Measurements from ENCODE around the gene TERT. TPM values are rescaled to one million over a fixed set of nuclear protein-coding genes. Genes with fewer than 3 reads are reported as not detected.

Gene TERT
- total and polyA plus RNA-seq, 10 of the 15 experiments (the other 5 are each of a cell fraction or from before 2014, with no cell fraction given), result 0.08 to 21.5 (median 5.0) TPM

- no peak for TF ChIP-seq KAT2A (conservative IDR thresholded peaks at IDR 0.05; ENCODE audit: control insufficient read depth, low read depth, low read length)
Measured at GRCh38 chr5:1251678-1252580, 42.9 kb downstream of the TERT start (continued).

- intact Hi-C loops (cut with micrococcal nuclease; ENCODE audit: unreplicated experiment), result no loop called here
- no peak for FAIRE-seq
- 37% methylated on average over 29 of the region's 29 CpGs for WGBS (ENCODE audit: insufficient coverage, insufficient replicate concordance, low lambda C conversion rate, missing lambda C conversion rate)
- Histone ChIP-seq H3K4me1 (ENCODE audit: control insufficient read depth, insufficient read depth, low read length) (no peaks in the 10 kb centered on the region), H3K4me3 (no peak overlapping the region), H3K9ac (ENCODE audit: control insufficient read depth, insufficient read depth, low read length) (no peak overlapping the region), H3K9me3 (replicated peaks; ENCODE audit: control insufficient read depth, insufficient read depth, low read length) (no peaks in the 10 kb centered on the region), H3K4me2 (ENCODE audit: control insufficient read depth, insufficient read depth) (no peak overlapping the region), H4K20me1 (ENCODE audit: control insufficient read depth, insufficient read depth) (no peaks in the 10 kb centered on the region), H2AFZ (ENCODE audit: control insufficient read depth, low read depth, low read length) (no peak overlapping the region), H3K27ac (ENCODE audit: control insufficient read depth, insufficient read depth) (no peak overlapping the region), H3K79me2 (ENCODE audit: control insufficient read depth, insufficient read depth, low read length) (no peaks in the 10 kb centered on the region), H3K36me3 (ENCODE audit: control insufficient read depth in 2 of 2, insufficient read depth in 2 of 2, low read length in 1 of 2) (no peaks in the 10 kb centered on the region), H3K27me3 (replicated peaks in 1 of 2; ENCODE audit: control insufficient read depth in 2 of 2, insufficient read depth in 2 of 2, low read length in 1 of 2) (no peaks in the 10 kb centered on the region; a peak in 1 of 4 replicates)
- no peak for ATAC-seq
- no peak for DNase-seq (ENCODE audit: low read depth, low spot score)
- ChIA-PET SMC1A (ENCODE audit: uncharacterized antibody, unreplicated experiment) (no interaction called here), CTCF (no interaction called here), RAD21 (ENCODE audit: unreplicated experiment) (interaction anchor here (0.6 kb wide), 1 partner anchor 64 kb away, joined by 3 read pairs; no protein-coding TSS in a partner anchor), POLR2A (no interaction called here)
- in situ Hi-C loops (cut with MboI), result no loop called here
- TF ChIP-seq TBL1XR1 (IDR thresholded peaks at IDR 0.05; ENCODE audit: low read depth, low read length), result no peak
- TF ChIP-seq SP1 (IDR thresholded peaks at IDR 0.05; ENCODE audit: low read depth, low read length), result no peak
- TF ChIP-seq ATF2 (IDR thresholded peaks at IDR 0.05; ENCODE audit: low read length), result no peak
- TF ChIP-seq ELK1 (IDR thresholded peaks at IDR 0.05; ENCODE audit: low read depth, low read length), result no peak
- TF ChIP-seq EED (IDR thresholded peaks at IDR 0.05; ENCODE audit: low read depth), result no peak
- TF ChIP-seq POU2F2 (IDR thresholded peaks at IDR 0.05; ENCODE audit: borderline replicate concordance, low read depth, low read length), result no peak
- no peak for TF ChIP-seq HDAC6 (IDR thresholded peaks at IDR 0.05; ENCODE audit: unreplicated experiment)
- no TSS peak for BruUV-seq (replicated peaks)
Measured at GRCh38 chr5:1249366-1250280, 45.2 kb downstream of the TERT start.
